ENCODE data around the gene GPC5.

DNA sequence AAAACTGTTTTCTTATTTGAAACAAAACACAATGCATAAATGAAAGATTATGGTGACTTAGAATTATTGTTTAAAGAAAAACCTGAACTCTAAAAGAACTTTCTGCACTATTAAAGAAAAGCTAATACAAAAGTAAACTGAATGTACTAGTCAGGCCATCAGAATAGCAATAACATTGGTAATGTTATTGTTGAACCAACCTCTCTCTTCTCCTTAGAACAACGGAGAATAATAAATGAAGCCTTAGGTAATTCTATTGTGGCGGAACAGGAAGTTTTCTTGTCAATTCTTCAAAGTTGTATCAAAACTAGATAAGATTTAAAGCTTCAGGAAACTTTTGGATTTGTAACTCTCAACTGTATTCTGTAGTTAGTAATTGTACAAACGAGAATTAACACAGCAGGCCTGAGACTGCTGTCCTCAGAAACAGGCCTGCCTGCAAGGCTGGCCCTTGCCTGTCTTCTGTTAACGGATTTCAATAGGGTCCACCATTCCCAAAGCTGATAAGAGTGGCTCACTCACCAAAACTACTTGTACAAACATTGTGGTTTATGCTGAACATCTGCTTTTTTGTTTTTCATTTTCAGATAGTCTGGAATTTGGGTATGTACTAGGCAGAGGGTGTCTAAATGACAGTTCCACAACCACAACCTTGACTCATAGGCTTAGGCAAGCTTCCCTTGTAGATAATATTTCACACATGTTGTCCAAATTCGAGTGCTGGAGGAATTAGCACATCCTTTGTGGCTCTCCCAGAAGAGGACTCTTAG, 825.8 kb downstream of the GPC5 start:
- TF ChIP-seq, protein P1, sequence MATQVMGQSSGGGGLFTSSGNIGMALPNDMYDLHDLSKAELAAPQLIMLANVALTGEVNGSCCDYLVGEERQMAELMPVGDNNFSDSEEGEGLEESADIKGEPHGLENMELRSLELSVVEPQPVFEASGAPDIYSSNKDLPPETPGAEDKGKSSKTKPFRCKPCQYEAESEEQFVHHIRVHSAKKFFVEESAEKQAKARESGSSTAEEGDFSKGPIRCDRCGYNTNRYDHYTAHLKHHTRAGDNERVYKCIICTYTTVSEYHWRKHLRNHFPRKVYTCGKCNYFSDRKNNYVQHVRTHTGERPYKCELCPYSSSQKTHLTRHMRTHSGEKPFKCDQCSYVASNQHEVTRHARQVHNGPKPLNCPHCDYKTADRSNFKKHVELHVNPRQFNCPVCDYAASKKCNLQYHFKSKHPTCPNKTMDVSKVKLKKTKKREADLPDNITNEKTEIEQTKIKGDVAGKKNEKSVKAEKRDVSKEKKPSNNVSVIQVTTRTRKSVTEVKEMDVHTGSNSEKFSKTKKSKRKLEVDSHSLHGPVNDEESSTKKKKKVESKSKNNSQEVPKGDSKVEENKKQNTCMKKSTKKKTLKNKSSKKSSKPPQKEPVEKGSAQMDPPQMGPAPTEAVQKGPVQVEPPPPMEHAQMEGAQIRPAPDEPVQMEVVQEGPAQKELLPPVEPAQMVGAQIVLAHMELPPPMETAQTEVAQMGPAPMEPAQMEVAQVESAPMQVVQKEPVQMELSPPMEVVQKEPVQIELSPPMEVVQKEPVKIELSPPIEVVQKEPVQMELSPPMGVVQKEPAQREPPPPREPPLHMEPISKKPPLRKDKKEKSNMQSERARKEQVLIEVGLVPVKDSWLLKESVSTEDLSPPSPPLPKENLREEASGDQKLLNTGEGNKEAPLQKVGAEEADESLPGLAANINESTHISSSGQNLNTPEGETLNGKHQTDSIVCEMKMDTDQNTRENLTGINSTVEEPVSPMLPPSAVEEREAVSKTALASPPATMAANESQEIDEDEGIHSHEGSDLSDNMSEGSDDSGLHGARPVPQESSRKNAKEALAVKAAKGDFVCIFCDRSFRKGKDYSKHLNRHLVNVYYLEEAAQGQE (IDR thresholded peaks at IDR 0.05), result no peak
- TF ChIP-seq, protein P2, sequence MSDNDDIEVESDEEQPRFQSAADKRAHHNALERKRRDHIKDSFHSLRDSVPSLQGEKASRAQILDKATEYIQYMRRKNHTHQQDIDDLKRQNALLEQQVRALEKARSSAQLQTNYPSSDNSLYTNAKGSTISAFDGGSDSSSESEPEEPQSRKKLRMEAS (IDR thresholded peaks at IDR 0.05), result no peak
- TF ChIP-seq, protein P3, sequence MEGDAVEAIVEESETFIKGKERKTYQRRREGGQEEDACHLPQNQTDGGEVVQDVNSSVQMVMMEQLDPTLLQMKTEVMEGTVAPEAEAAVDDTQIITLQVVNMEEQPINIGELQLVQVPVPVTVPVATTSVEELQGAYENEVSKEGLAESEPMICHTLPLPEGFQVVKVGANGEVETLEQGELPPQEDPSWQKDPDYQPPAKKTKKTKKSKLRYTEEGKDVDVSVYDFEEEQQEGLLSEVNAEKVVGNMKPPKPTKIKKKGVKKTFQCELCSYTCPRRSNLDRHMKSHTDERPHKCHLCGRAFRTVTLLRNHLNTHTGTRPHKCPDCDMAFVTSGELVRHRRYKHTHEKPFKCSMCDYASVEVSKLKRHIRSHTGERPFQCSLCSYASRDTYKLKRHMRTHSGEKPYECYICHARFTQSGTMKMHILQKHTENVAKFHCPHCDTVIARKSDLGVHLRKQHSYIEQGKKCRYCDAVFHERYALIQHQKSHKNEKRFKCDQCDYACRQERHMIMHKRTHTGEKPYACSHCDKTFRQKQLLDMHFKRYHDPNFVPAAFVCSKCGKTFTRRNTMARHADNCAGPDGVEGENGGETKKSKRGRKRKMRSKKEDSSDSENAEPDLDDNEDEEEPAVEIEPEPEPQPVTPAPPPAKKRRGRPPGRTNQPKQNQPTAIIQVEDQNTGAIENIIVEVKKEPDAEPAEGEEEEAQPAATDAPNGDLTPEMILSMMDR (IDR thresholded peaks at IDR 0.05; ENCODE audit: low read depth, low read length, missing input control), result no peak
- TF ChIP-seq, protein P4, sequence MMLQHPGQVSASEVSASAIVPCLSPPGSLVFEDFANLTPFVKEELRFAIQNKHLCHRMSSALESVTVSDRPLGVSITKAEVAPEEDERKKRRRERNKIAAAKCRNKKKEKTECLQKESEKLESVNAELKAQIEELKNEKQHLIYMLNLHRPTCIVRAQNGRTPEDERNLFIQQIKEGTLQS (IDR thresholded peaks at IDR 0.05), result no peak
- TF ChIP-seq RAD21 (IDR thresholded peaks at IDR 0.05), result no peak
- TF ChIP-seq GABPA (IDR thresholded peaks at IDR 0.05 in 1 of 2, conservative IDR thresholded peaks at IDR 0.05 in 1 of 2), result no peak
- no peak for TF ChIP-seq FOXA1 (IDR thresholded peaks at IDR 0.05)
- no peak for TF ChIP-seq YY1 (IDR thresholded peaks at IDR 0.05)
